OCI-LY3 (cell line): Measurements from ENCODE around the gene OTOS.

Source experiments
- H2AFZ ChIP-seq: fragments of 200-600, 300-600 bp; shearing (Covaris generic); 2 replicates; pipeline ENCODE4 v1.6.0; 2014; ENCODE audit warnings: antibody characterized with exemption, low read depth, low read length
- H3K27ac ChIP-seq: fragments of 200-600, 300-600 bp; sonication (generic); 2 replicates; pipeline ENCODE4 v1.5.1; 2014; ENCODE audit warnings: mild to moderate bottlenecking, low read length, moderate library complexity, mixed read lengths
- H3K27me3 ChIP-seq: fragments of 200-600, 300-600 bp; sonication (generic); 2 replicates; pipeline ENCODE4 v1.6.1; 2014; ENCODE audit warnings: low read depth, low read length, mixed read lengths
- H3K36me3 ChIP-seq: fragments of 200-600, 300-600 bp; sonication (generic); replicated peaks from 2 replicates; pipeline ENCODE3; 2014; ENCODE audit warnings: low read depth, low read length, mixed read lengths
- H3K4me1 ChIP-seq: fragments of 300-600, 200-600 bp; sonication (generic); 2 replicates; pipeline ENCODE4 v1.6.1; 2014; ENCODE audit warnings: low read length, mixed read lengths
- H3K4me2 ChIP-seq: fragments of 200-600, 300-600 bp; sonication (generic); 2 replicates; pipeline ENCODE4 v1.6.1; 2014; ENCODE audit warnings: low read length, mixed read lengths
- H3K4me3 ChIP-seq: fragments of 300-600, 200-600 bp; sonication (generic); 2 replicates; pipeline ENCODE4 v1.5.1; 2014; ENCODE audit warnings: antibody characterized with exemption, mild to moderate bottlenecking, low read length, moderate library complexity
- H3K79me2 ChIP-seq: fragments of 300-600, 200-600 bp; shearing (Covaris generic); 2 replicates; pipeline ENCODE4 v1.6.1; 2014; ENCODE audit warnings: mild to moderate bottlenecking, low read length, mixed read lengths
- H3K9ac ChIP-seq: fragments of 300-600, 200-600 bp; shearing (Covaris generic); 2 replicates; pipeline ENCODE4 v1.6.0; 2014; ENCODE audit warnings: mild to moderate bottlenecking, low read length, moderate library complexity
- H3K9me3 ChIP-seq: fragments of 200-600, 300-600 bp; shearing (Covaris generic); 2 replicates; pipeline ENCODE4 v1.6.1; 2014; ENCODE audit warnings: low read length, mixed read lengths; ENCODE audit not compliant: insufficient read depth
- H4K20me1 ChIP-seq: fragments of 200-600, 300-600 bp; sonication (generic); 2 replicates; pipeline ENCODE4 v1.6.1; 2016; ENCODE audit warnings: low read length, mixed read lengths; ENCODE audit not compliant: insufficient read depth
- EZH2phosphoT487 ChIP-seq: fragments of 200-600 bp; shearing (Covaris generic); IDR thresholded peaks from 2 replicates; pipeline ENCODE4 v1.6.1; 2018; ENCODE audit warnings: antibody characterized with exemption, mixed run types, low read depth
- TF ChIP-seq, protein P1 (sequence below): fragments of 200-600, 300-600 bp; sonication (generic); IDR thresholded peaks from 2 replicates; pipeline ENCODE4 v1.5.1; 2014; ENCODE audit warnings: antibody characterized with exemption, low read length, low read depth

OTOS gene

DNA sequence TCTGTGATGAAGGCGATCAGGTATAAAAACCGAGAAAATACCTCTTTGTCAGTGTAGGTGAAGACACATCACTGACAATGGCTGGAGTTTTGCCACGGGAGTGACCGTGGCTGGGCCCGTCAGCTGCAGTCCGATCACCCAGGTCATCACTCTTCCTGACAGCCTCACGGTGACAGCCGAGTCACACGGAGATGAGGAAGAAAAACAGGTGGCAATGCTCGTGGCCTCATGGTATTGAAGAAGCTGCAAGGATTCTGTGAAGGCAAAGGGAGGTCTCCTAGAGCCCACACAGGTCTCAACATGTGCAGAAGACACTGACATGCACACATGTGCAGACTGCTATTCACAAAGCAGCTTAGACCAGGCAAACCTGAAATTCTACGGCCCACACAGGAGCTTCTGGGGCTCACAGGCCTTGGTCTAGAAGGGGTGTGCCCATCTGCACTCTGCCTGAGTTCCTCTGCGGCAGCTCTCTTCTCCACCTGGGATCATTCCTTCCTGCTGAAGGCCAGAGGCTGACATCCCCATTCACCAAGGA lies 11.8 kb downstream of the OTOS start:
- TF ChIP-seq, protein P1, sequence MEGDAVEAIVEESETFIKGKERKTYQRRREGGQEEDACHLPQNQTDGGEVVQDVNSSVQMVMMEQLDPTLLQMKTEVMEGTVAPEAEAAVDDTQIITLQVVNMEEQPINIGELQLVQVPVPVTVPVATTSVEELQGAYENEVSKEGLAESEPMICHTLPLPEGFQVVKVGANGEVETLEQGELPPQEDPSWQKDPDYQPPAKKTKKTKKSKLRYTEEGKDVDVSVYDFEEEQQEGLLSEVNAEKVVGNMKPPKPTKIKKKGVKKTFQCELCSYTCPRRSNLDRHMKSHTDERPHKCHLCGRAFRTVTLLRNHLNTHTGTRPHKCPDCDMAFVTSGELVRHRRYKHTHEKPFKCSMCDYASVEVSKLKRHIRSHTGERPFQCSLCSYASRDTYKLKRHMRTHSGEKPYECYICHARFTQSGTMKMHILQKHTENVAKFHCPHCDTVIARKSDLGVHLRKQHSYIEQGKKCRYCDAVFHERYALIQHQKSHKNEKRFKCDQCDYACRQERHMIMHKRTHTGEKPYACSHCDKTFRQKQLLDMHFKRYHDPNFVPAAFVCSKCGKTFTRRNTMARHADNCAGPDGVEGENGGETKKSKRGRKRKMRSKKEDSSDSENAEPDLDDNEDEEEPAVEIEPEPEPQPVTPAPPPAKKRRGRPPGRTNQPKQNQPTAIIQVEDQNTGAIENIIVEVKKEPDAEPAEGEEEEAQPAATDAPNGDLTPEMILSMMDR = no peak
- TF ChIP-seq EZH2phosphoT487 = no peak
- H3K27me3 ChIP-seq = no peaks in the 10 kb centered on the region
- H4K20me1 ChIP-seq = no peaks in the 10 kb centered on the region
- H2AFZ ChIP-seq = no peak overlapping the region
- no peaks in the 10 kb centered on the region for H3K79me2 ChIP-seq
- no peak overlapping the region for H3K4me3 ChIP-seq
- no peak overlapping the region for H3K27ac ChIP-seq
- no peaks in the 10 kb centered on the region for H3K9me3 ChIP-seq
- H3K4me1 ChIP-seq = no peaks in the 10 kb centered on the region
- no peak overlapping the region for H3K4me2 ChIP-seq
- H3K36me3 ChIP-seq = peaks cover 3% of the 10 kb centered on the region
- no peak overlapping the region for H3K9ac ChIP-seq

DNA sequence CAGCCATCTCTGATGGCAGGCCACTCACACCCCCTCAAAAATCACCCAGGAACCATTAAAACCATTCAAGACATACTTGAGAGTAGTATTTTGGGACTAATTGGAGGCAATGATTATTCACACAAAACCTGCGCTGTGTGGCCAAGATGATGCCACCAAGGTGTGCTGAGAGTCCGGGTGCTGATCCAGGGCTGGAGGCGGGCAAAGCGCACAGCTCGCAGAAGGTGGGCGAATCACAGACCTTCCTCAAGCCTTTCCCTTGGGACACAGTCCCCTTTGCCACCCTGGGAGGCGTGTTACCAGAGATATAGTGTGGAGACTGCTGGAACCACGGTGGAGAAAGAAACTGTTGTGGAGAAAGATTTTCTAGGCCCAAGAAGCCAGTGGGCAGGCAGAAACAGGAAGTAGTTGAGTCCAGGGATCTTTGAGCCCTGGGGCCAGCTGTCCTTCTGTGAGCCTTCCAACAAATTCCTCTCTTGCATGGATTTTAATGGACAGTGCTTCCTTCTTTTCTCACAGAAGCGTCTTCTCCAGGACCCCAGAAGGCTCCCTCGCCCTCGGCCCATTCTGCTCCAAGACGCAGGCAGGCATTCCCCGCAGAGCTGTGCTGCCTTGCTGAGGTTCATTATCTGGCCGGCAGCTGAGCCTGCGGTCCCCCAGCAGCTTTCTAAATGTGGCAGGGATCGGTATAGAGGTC lies 12.4 kb downstream of the OTOS start:
- Histone ChIP-seq H3K36me3 (peaks cover 3% of the 10 kb centered on the region), H3K27ac (no peak overlapping the region), H3K4me3 (no peak overlapping the region), H3K4me1 (no peaks in the 10 kb centered on the region), H3K9ac (no peak overlapping the region), H3K9me3 (no peaks in the 10 kb centered on the region), H2AFZ (no peak overlapping the region), H3K27me3 (no peaks in the 10 kb centered on the region), H3K4me2 (no peak overlapping the region), H4K20me1 (no peaks in the 10 kb centered on the region), H3K79me2 (no peaks in the 10 kb centered on the region)
- no peak for TF ChIP-seq EZH2phosphoT487
- TF ChIP-seq, protein P1 = no peak

DNA sequence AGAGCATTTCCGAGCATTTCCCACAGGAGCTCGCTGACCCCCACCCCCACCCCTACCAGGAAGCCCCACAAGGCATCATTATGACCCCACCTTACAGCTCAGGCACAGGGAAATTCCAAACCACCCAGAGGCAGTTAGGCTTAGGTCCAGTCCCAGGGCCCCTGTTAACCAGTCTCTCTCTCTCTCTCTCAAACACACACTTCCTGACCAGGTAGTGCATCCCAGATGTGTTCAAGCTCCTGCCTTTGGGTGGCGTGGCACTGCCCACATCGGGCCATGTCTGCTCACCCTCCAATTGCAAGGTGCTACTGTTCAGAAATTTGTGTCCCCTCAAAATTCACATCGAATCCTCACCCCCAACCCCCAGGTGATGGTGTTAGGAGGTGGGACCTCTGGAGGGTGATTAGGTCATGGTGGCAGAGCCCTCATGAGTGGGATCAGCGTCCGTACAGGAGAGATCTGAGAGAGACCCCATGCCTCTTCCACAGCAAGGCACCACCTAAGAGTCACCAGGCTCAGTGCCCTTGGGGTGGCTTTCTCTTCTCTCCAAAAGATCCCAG lies 13.2 kb downstream of the OTOS start:
- no peak overlapping the region for H3K9ac ChIP-seq
- no peaks in the 10 kb centered on the region for H3K36me3 ChIP-seq
- no peaks in the 10 kb centered on the region for H3K9me3 ChIP-seq
- no peaks in the 10 kb centered on the region for H3K27me3 ChIP-seq
- H3K79me2 ChIP-seq = no peaks in the 10 kb centered on the region
- H3K4me3 ChIP-seq = no peak overlapping the region
- no peak overlapping the region for H3K4me2 ChIP-seq
- no peaks in the 10 kb centered on the region for H4K20me1 ChIP-seq
- no peaks in the 10 kb centered on the region for H3K4me1 ChIP-seq
- no peak overlapping the region for H3K27ac ChIP-seq
- no peak overlapping the region for H2AFZ ChIP-seq
- TF ChIP-seq, protein P1 = no peak
- no peak for TF ChIP-seq EZH2phosphoT487

DNA sequence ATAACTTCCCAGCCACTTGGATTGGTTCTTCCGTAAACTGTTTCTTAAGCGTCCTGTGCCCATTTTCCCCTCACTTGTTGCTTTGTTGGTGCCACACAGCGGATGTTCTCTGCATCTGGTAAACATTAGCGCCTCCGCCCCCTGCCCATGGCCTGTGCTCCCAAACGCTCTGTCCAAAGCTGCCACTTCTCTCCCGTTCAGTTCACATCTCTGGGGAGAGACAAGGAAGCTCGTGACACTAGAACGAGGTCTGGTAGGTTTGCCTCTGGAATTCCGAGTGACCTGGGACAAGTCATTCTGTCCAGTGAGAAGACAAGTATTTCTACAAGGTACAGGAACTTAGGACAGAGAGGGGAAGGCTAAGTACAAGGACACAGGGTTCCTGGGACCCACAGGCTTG lies 13.7 kb downstream of the OTOS start:
- H3K4me1 ChIP-seq = peaks cover under 1% of the 10 kb centered on the region; the same call in 1 of the 2 replicates
- no peak overlapping the region for H3K9ac ChIP-seq
- no peak overlapping the region for H3K27ac ChIP-seq
- no peak overlapping the region for H3K4me3 ChIP-seq
- H3K36me3 ChIP-seq = no peaks in the 10 kb centered on the region
- H3K4me2 ChIP-seq = no peak overlapping the region
- H3K79me2 ChIP-seq = no peaks in the 10 kb centered on the region
- TF ChIP-seq, protein P1 = no peak
- no peak for TF ChIP-seq EZH2phosphoT487
- H2AFZ ChIP-seq = no peak overlapping the region
- no peaks in the 10 kb centered on the region for H4K20me1 ChIP-seq
- no peaks in the 10 kb centered on the region for H3K27me3 ChIP-seq
- H3K9me3 ChIP-seq = no peaks in the 10 kb centered on the region
